Kidney epithelial cell (primary cell): Measurements from ENCODE around the gene MTHFD1L. TPM values are rescaled to one million over a fixed set of nuclear protein-coding genes. Genes with fewer than 3 reads are reported as not detected.
"Not testable (repeated sequence)": the region's sequence is repeated elsewhere in the genome, so short reads cannot be mapped to it uniquely, and the experiment has no call there.

ENCODE experiments used
- DNase-seq: peaks from one replicate; pipeline ENCODE4 v3.0.0-alpha.2; 2010; ENCODE audit warnings: low read depth
- H3K27me3 ChIP-seq: 2 replicates; pipeline ENCODE4 v1.6.0; 2011; ENCODE audit warnings: low read length; ENCODE audit not compliant: control insufficient read depth, insufficient read depth
- H3K36me3 ChIP-seq: 2 replicates; pipeline ENCODE4 v1.5.1; 2011; ENCODE audit warnings: low read length; ENCODE audit not compliant: control insufficient read depth, insufficient read depth
- H3K4me3 ChIP-seq: 2 replicates; pipeline ENCODE4 v1.5.1; 2011; ENCODE audit warnings: low read depth, mild to moderate bottlenecking, control low read depth, low read length
- total RNA-seq: library from RNA; depleted of rRNA; stranded (reverse); fragments of >200 nt; gene quantifications from 2 replicates; pipeline ENCODE4 v1.2.3, GENCODE V29; 2015
- TF ChIP-seq, protein P1 (sequence below): IDR thresholded peaks from 2 replicates; pipeline ENCODE4 v1.5.1; 2011; ENCODE audit warnings: mild to moderate bottlenecking, moderate library complexity, low read length, control low read depth, inconsistent platforms; ENCODE audit not compliant: insufficient read depth, poor library complexity, severe bottlenecking

MTHFD1L gene
- total RNA-seq, 1 donor from 2014 or later, result 116 TPM

DNA sequence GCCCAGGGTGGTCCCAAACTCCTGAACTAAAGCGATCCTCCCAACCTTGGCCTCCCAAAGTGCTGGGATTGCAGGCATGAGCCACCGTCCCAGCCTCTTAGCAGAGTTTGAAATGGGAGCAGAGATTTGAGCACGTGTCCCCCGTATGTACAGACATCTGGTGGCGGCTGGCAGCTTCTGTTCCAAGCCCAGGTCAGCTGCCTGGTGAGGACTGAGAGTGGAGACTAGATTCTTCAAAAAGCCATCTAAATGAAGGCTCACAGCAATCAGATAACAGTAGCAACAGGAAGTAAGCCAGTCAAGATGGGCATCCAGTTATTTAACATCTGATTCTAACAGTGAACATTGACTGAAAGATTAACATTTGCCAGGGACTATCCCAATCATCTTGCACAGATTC, 246.2 kb downstream of the MTHFD1L start:
- TF ChIP-seq, protein P1, sequence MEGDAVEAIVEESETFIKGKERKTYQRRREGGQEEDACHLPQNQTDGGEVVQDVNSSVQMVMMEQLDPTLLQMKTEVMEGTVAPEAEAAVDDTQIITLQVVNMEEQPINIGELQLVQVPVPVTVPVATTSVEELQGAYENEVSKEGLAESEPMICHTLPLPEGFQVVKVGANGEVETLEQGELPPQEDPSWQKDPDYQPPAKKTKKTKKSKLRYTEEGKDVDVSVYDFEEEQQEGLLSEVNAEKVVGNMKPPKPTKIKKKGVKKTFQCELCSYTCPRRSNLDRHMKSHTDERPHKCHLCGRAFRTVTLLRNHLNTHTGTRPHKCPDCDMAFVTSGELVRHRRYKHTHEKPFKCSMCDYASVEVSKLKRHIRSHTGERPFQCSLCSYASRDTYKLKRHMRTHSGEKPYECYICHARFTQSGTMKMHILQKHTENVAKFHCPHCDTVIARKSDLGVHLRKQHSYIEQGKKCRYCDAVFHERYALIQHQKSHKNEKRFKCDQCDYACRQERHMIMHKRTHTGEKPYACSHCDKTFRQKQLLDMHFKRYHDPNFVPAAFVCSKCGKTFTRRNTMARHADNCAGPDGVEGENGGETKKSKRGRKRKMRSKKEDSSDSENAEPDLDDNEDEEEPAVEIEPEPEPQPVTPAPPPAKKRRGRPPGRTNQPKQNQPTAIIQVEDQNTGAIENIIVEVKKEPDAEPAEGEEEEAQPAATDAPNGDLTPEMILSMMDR, result no peak
- Histone ChIP-seq H3K36me3 (no peaks in the 10 kb centered on the region), H3K27me3 (no peaks in the 10 kb centered on the region), H3K4me3 (no peak overlapping the region)
- no peak for DNase-seq

DNA sequence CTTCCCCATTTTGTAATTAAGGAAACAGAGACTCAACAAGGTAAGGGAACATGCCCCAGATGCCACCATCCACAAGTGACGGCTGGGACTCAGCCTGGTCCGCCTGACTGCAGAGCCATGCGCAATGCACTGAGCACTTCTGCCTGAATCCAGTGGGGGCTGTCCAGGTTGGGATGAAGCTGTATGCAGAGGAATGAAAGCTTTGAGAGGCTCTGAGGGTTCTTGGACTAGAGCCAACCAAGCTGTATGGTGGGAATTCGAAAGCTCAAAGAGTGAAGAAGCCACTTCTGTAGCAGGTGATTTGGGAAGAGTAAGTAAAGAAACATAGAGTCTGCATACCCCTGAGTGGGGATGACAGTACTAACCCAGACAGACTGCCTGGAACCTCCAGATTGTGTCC, 246.6 kb downstream of the MTHFD1L start:
- no peak for DNase-seq
- H3K27me3 ChIP-seq, result no peaks in the 10 kb centered on the region
- TF ChIP-seq, protein P1, result no peak
- no peak overlapping the region for H3K4me3 ChIP-seq
- H3K36me3 ChIP-seq, result no peaks in the 10 kb centered on the region

DNA sequence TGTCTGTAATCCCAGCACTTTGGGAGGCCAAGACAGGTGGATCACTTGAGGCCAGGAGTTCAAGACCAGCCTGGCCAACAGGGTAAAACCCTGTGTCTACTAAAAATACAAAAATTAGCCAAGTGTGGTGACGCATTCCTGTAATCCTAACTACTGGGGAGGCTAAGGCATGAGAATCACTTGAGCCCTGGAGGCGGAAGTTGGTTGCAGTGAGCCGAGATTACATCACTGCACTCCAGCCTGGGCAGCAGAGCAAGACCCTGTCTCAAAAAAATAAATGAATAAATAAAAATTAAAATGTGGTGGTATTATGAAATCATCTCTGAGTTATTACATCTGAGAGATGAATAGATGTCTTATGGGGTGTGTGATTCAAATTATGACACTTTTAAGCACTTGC, 247.4 kb downstream of the MTHFD1L start:
- not testable (repeated sequence) for H3K36me3 ChIP-seq, H3K27me3 ChIP-seq, H3K4me3 ChIP-seq, DNase-seq

DNA sequence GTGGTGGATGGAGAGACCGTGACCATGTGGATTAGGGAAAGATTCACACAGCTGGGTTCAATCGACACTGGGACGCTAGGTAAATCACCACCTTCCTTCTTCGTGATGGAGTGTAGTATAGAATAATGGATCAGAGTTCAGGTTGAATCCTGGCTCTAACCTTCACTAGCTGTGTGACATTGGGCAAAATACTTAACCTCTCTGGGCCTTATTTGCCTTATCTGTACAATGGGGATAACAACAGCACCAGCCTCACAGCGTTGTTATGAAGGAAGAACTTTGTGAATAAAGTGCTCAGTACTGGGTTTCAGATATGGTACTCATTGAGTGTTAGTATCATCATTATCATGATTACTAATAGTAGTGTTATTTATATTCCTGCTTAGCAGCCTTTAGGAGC, 248.1 kb downstream of the MTHFD1L start:
- no peaks in the 10 kb centered on the region for H3K27me3 ChIP-seq
- H3K36me3 ChIP-seq, result no peaks in the 10 kb centered on the region
- no peak for DNase-seq
- TF ChIP-seq, protein P1, result no peak
- H3K4me3 ChIP-seq, result no peak overlapping the region

DNA sequence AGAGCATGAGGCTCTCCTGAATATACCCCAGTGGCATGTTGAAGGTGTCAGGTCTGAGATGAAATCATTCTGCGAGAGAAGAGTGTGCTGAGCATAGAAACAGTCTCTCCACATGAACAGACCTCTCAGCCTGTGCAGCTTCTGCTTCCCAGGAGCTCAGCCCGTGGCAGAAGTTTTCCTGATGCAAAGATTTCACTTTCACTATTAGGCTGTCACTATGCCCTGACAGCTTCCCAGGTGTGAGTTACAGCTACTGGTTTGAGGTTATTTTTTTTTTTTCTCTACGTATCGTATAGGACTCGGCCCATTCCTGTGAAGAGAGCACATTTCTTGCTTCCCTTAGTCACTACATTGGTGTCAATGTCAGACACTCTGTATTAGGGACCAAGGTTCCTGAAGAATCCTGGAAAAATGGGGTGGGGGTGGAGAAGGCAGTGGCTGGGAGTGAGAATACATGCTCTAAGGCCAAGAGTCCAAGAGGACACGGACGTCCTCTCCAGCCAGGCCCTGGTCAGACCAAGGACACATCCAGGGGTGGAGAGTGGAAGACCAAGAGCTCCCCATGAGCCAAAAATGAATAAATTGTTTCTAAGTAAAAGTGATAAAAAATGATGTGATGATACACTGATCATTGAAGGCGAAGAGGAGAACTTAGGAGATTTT, 253.1 kb downstream of the MTHFD1L start:
- H3K36me3 ChIP-seq, result no peaks in the 10 kb centered on the region
- no peak overlapping the region for H3K4me3 ChIP-seq
- TF ChIP-seq, protein P1, result no peak
- H3K27me3 ChIP-seq, result no peaks in the 10 kb centered on the region
- DNase-seq, result no peak

DNA sequence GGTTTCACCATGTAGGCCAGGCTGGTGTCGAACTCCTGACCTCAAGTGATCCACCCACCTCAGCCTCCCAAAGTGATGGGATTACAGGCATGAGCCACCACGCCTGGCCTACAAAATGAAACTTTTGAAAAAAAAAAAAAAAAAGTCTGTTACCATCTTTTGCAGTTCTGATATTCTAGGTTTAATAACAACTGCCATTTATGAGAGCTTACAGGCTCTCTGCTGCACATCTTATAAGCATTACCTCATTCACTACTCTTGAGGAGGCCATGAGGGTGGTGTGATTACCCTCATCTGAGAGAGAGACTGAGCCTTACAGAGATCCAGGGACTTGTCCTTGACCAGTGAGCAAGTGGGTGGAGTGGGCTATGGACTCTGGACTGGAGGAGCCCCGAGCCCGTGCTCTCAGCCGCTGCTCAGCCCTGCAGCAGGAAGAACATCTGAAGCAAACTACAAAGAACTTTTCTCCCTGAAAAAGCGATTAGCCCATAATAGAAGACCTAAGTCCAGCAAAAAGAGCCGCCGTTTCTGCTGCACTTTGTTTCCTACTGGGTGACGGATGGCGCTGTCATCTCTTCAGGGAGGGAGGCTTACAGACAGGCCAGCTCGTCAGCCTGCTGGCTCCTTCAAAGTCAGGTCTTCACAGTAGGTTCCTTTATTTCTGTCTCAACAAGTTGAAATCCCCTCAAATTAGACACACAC, 254.5 kb downstream of the MTHFD1L start:
- TF ChIP-seq, protein P1, result no peak

More for the DNA sequence above, 254.5 kb downstream of the MTHFD1L start:
- H3K27me3 ChIP-seq, result no peaks in the 10 kb centered on the region
- no peak overlapping the region for H3K4me3 ChIP-seq
- H3K36me3 ChIP-seq, result no peaks in the 10 kb centered on the region
- DNase-seq, result no peak
